ENCODE data around the gene PCP2. TPM values are rescaled to one million over a fixed set of nuclear protein-coding genes. Genes with fewer than 3 reads are reported as not detected.

PCP2 gene
- total RNA-seq, 4 donors from 2014 or later = not detected

DNA sequence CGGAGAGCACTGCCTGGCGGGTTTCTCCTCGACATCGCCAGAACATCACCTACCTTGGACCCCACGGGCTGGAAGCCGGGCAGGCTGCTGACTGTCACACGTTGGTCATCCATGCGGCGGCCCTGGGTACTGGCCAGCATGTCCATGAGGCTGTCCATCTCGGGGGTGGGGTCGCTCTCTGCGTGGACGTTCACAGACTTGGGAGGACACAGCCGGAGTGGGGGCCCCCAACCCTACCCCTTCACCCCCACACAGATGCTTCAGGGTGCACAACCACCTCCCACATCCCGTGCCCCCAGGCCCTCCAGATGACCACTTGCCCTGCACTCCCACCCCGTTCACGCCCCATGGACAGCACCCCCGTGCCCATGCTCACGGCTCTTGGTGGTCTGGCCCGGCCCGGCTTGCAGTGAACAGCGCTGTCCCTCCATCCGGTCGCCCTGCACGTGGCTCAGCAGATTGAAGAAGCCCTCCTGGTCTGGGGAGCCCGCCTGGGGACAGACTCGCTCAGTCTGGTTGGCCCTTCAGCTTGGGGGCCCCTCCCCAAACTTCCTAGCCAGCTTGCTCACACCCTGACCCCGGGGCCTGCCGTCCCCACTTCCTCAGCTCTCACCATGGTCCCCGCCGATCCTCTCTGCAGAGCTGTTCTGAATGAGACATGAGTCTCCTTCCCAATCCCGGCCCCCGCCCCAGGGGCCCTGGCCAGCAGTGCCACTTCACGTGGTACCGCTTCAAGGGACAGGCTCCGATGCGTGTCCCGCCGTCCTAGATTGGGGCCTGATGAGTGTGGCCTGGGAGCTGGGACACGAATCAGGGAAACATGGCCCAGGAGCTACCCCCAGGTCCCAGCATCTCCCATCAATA is 947 bp downstream of the PCP2 start:
- H3K36me3 ChIP-seq = no peaks in the 10 kb centered on the region
- intact Hi-C loops (cut with DNase I; ENCODE audit: low total_unique reads) = no loop called here
- DNase-seq = no peak

GRCh38 chr19:7631577-7631976 is 1.9 kb downstream of the PCP2 start:
- intact Hi-C loops (cut with DNase I; ENCODE audit: low total_unique reads) = no loop called here
- H3K9me3 ChIP-seq = no peaks in the 10 kb centered on the region
- H3K36me3 ChIP-seq = no peaks in the 10 kb centered on the region
- TF ChIP-seq CTCF (IDR thresholded peaks at IDR 0.05) = no peak
- TF ChIP-seq POLR2A (IDR thresholded peaks at IDR 0.05) = no peak
- no peak overlapping the region for H3K4me3 ChIP-seq
- DNase-seq = no peak
- no peak overlapping the region for H3K27ac ChIP-seq
- H3K27me3 ChIP-seq = peaks cover 0 to 5% of the 10 kb centered on the region in 2 donors
- H3K4me1 ChIP-seq = peaks cover 10 to 16% of the 10 kb centered on the region in 2 donors

More for the DNA sequence above, 947 bp downstream of the PCP2 start:
- peaks cover 8 to 15% of the 10 kb centered on the region in 2 donors for H3K27me3 ChIP-seq
- no peak for TF ChIP-seq POLR2A (IDR thresholded peaks at IDR 0.05)
- no peak for TF ChIP-seq CTCF (IDR thresholded peaks at IDR 0.05)
- peaks cover 10 to 16% of the 10 kb centered on the region in 2 donors for H3K4me1 ChIP-seq
- H3K9me3 ChIP-seq = no peaks in the 10 kb centered on the region
- H3K27ac ChIP-seq = no peak overlapping the region
- no peak overlapping the region for H3K4me3 ChIP-seq

GRCh38 chr19:7629347-7630054 is 4.0 kb downstream of the PCP2 start, which contains the start of the genes PET100 and XAB2:
PET100 (plus strand) TSS chr19:7629793; CDS start chr19:7629834, 41 bp downstream.
XAB2 (minus strand) TSS chr19:7629545; CDS start chr19:7629527, 18 bp downstream.
- intact Hi-C loops (cut with DNase I; ENCODE audit: low total_unique reads) = no loop called here
- H3K4me3 ChIP-seq = peak within 1 kb of the TSS; percentile 91 to 100
- TF ChIP-seq POLR2A (IDR thresholded peaks at IDR 0.05) (peak; percentile 39 to 67), CTCF (IDR thresholded peaks at IDR 0.05) (peak in 1 of 4 experiments; percentile 30)
- H3K4me1 ChIP-seq = peaks cover 10 to 16% of the 10 kb centered on the region in 2 donors
- H3K36me3 ChIP-seq = no peaks in the 10 kb centered on the region
- no peaks in the 10 kb centered on the region for H3K9me3 ChIP-seq
- peak; percentile 96 to 98 for DNase-seq
- H3K27me3 ChIP-seq = no peaks in the 10 kb centered on the region
- H3K27ac ChIP-seq = peak within 1 kb of the TSS; percentile 84 to 88

DNA sequence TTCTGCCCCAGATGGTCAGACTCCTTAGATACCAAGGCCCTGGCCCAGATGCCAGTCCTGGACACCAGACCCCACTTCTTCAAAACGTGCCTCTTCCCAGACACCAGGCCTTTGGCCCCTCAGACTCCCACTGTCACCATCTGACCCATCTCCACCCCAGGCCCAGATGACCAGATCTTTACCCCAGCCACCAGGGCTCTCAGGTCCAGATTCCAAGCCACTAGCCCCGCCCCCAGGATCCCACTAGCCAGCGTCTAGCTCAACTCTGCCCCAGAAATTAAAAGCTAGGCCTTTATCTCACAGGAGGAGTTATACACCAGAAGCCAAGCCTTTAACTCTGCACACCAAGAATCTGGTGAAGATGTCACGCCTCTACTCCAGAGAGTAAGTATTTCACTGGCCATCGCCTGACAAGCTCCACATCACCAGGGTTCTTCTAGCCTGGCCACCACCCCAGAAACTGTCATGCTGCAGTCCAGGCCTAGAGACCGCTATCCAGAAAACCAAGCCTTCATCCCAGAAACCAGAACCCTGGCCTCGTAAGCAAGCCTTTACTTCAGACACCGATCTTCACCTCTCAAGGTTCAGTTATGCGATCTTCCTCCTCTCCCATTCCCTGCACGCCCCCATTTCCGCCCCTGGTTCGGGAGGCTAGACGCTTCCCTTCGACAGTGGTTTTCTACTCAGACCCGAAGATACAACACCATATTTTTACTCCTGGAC is 4.8 kb downstream of the PCP2 start:
- TF ChIP-seq POLR2A (IDR thresholded peaks at IDR 0.05) (no peak), CTCF (IDR thresholded peaks at IDR 0.05) (no peak)
- DNase-seq = no peak
- Histone ChIP-seq H3K9me3 (no peaks in the 10 kb centered on the region), H3K4me3 (peak overlapping the region; percentile 91 to 100), H3K4me1 (peaks cover 10 to 16% of the 10 kb centered on the region in 2 donors), H3K27me3 (no peaks in the 10 kb centered on the region), H3K36me3 (no peaks in the 10 kb centered on the region), H3K27ac (peak overlapping the region; percentile 84 to 88)
- intact Hi-C loops (cut with DNase I; ENCODE audit: low total_unique reads) = no loop called here

Data from uterus (tissue), 4 donors.